ENCODE measurements around the gene DAZL.

DNA sequence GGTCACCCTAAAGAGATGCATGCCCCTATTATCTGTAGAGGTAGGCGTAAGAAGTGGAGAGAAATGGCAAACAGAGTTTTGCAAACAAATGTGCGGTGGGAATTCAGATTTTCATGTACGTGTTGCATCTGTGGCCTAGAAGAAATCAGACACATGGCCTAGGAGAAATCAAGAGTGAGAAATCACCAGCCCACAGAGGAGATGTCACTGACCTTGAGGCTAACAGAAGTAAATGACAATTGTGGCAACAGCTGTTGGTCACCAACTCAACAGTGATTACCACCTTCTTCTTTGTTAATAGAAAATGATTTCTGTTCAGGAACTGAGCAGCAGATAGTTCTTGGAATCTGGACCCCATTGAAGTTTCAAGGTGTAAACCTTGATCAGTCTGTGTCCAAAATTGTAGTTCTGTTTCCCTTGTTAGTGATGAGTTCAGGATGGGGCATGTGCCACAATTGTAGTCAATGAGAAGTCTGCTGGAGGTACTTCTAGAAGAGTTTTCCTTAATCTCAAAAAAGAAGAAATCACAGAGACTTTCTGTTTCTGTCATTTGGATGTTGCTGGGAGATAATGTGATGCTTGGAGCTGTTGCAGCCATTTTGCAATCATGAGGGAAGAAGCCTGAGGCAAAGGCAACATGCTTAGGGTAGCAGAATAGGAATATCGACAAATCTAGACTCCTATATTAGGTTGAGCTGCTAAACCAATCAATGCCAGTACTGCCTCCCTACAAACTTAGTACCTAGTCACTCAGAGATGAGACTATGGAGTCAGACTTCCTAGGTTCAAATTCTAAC is 57.5 kb downstream of the DAZL start:
- TF ChIP-seq, protein P1, sequence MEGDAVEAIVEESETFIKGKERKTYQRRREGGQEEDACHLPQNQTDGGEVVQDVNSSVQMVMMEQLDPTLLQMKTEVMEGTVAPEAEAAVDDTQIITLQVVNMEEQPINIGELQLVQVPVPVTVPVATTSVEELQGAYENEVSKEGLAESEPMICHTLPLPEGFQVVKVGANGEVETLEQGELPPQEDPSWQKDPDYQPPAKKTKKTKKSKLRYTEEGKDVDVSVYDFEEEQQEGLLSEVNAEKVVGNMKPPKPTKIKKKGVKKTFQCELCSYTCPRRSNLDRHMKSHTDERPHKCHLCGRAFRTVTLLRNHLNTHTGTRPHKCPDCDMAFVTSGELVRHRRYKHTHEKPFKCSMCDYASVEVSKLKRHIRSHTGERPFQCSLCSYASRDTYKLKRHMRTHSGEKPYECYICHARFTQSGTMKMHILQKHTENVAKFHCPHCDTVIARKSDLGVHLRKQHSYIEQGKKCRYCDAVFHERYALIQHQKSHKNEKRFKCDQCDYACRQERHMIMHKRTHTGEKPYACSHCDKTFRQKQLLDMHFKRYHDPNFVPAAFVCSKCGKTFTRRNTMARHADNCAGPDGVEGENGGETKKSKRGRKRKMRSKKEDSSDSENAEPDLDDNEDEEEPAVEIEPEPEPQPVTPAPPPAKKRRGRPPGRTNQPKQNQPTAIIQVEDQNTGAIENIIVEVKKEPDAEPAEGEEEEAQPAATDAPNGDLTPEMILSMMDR (IDR thresholded peaks at IDR 0.05 in 4 of 5, conservative IDR thresholded peaks at IDR 0.05 in 1 of 5): no peak
- no peak for TF ChIP-seq POLR2A (IDR thresholded peaks at IDR 0.05)

Measured in gastrocnemius medialis (tissue), 4 donors.